ENCODE results near the gene SYNGAP1.
"Not testable (repeated sequence)": the region's sequence is repeated elsewhere in the genome, so short reads cannot be mapped to it uniquely, and the experiment has no call there.

Gene SYNGAP1

DNA sequence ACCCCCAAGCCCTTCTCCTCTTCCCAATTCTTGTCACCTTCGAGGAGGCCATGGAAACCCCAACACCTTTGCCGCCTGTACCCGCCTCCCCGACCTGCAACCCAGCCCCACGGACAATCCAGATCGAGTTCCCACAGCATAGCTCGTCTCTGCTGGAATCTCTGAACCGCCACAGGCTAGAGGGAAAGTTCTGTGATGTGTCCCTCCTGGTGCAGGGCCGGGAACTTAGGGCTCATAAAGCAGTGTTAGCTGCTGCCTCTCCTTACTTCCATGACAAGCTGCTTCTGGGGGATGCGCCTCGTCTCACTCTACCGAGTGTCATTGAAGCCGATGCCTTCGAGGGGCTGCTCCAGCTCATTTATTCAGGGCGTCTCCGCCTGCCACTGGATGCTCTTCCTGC is 35.2 kb downstream of the SYNGAP1 start:
- Histone ChIP-seq H3K4me3 (ENCODE audit: low read length in 2 of 2) (peak overlapping the region; percentile 77 to 95), H3K9ac (ENCODE audit: low read length in 2 of 2) (peak overlapping the region; percentile 76 to 82), H3K9me3 (ENCODE audit: control insufficient read depth in 2 of 2, low read length in 2 of 2) (no peaks in the 10 kb centered on the region), H3K27me3 (ENCODE audit: control insufficient read depth in 1 of 2, insufficient read depth in 2 of 2, low read length in 2 of 2) (no peaks in the 10 kb centered on the region), H3K27ac (ENCODE audit: low read length) (no peak overlapping the region), H3K4me1 (ENCODE audit: control insufficient read depth, insufficient read depth, low read length) (peaks cover 20% of the 10 kb centered on the region), H3K36me3 (ENCODE audit: control insufficient read depth in 2 of 2, insufficient read depth in 2 of 2, low read length in 2 of 2) (peaks cover 6 to 18% of the 10 kb centered on the region in 2 donors)

DNA sequence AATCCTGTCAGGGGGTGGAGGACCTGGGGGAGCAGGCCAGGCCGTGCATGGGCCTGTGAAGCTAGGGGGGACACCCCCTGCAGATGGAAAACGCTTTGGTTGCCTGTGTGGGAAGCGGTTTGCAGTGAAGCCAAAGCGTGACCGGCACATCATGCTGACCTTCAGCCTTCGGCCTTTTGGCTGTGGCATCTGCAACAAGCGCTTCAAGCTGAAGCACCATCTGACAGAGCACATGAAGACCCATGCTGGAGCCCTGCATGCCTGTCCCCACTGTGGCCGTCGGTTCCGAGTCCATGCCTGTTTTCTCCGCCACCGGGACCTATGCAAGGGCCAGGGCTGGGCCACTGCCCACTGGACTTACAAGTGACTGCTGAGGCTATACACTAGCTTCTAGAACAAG is 36.3 kb downstream of the SYNGAP1 start:
- Histone ChIP-seq H3K36me3 (ENCODE audit: control insufficient read depth in 2 of 2, insufficient read depth in 2 of 2, low read length in 2 of 2) (peaks cover 6 to 18% of the 10 kb centered on the region in 2 donors), H3K4me1 (ENCODE audit: control insufficient read depth, insufficient read depth, low read length) (peaks cover 20% of the 10 kb centered on the region), H3K27me3 (ENCODE audit: control insufficient read depth in 1 of 2, insufficient read depth in 2 of 2, low read length in 2 of 2) (no peaks in the 10 kb centered on the region), H3K9ac (ENCODE audit: low read length in 2 of 2) (no peak overlapping the region), H3K9me3 (ENCODE audit: control insufficient read depth in 2 of 2, low read length in 2 of 2) (no peaks in the 10 kb centered on the region), H3K27ac (ENCODE audit: low read length) (no peak overlapping the region), H3K4me3 (ENCODE audit: low read length in 2 of 2) (no peak overlapping the region)

DNA sequence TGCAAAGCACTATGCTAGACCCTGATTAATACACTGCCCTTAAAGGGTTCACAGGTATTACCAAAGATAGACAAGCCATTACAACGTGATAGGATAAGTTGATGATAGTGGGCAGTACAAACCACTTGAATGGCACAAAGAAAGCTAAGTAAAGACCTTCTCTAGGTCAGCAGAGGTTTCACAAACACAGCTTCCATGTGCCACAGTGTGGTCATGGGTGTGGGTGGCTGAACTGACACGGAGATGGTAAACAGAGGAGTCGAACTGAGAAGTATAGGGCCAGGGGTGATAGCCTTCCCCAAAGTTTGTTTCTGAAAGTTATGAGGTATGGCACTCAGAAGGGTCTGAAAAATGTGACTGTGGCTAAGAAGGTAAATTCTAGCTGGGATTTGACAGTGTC is 38.8 kb downstream of the SYNGAP1 start:
- Histone ChIP-seq H3K9ac (ENCODE audit: low read length in 2 of 2) (no peak overlapping the region), H3K4me1 (ENCODE audit: control insufficient read depth, insufficient read depth, low read length) (peaks cover 16% of the 10 kb centered on the region), H3K9me3 (ENCODE audit: control insufficient read depth in 2 of 2, low read length in 2 of 2) (no peaks in the 10 kb centered on the region), H3K27me3 (ENCODE audit: control insufficient read depth in 1 of 2, insufficient read depth in 2 of 2, low read length in 2 of 2) (no peaks in the 10 kb centered on the region), H3K4me3 (ENCODE audit: low read length in 2 of 2) (no peak overlapping the region), H3K36me3 (ENCODE audit: control insufficient read depth in 2 of 2, insufficient read depth in 2 of 2, low read length in 2 of 2) (peaks cover 6 to 18% of the 10 kb centered on the region in 2 donors), H3K27ac (ENCODE audit: low read length) (no peak overlapping the region)

DNA sequence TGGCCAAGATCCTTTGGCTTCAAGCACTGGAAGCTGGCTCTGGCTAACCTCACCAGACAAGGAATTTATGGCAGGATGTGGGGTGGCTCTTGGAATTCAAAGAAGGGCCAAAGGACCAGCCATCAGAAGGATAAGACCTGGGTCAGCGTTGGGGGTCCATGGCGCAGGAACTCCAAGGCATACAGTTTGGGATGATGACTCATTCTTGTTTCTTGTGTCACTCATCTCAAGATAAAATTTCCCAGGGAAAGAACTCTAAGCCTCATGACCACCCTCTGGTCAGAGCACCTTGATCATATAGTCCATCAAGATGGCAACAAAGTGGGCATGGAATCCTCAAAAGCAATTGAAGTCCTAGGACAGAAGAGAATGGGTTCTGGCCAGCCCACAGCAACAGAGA is 39.4 kb downstream of the SYNGAP1 start:
- Histone ChIP-seq H3K9ac (ENCODE audit: low read length in 2 of 2) (no peak overlapping the region), H3K36me3 (ENCODE audit: control insufficient read depth in 2 of 2, insufficient read depth in 2 of 2, low read length in 2 of 2) (peaks cover 6 to 18% of the 10 kb centered on the region in 2 donors), H3K4me1 (ENCODE audit: control insufficient read depth, insufficient read depth, low read length) (peaks cover 13% of the 10 kb centered on the region), H3K9me3 (ENCODE audit: control insufficient read depth in 2 of 2, low read length in 2 of 2) (no peaks in the 10 kb centered on the region), H3K4me3 (ENCODE audit: low read length in 2 of 2) (no peak overlapping the region), H3K27me3 (ENCODE audit: control insufficient read depth in 1 of 2, insufficient read depth in 2 of 2, low read length in 2 of 2) (no peaks in the 10 kb centered on the region), H3K27ac (ENCODE audit: low read length) (no peak overlapping the region)

DNA sequence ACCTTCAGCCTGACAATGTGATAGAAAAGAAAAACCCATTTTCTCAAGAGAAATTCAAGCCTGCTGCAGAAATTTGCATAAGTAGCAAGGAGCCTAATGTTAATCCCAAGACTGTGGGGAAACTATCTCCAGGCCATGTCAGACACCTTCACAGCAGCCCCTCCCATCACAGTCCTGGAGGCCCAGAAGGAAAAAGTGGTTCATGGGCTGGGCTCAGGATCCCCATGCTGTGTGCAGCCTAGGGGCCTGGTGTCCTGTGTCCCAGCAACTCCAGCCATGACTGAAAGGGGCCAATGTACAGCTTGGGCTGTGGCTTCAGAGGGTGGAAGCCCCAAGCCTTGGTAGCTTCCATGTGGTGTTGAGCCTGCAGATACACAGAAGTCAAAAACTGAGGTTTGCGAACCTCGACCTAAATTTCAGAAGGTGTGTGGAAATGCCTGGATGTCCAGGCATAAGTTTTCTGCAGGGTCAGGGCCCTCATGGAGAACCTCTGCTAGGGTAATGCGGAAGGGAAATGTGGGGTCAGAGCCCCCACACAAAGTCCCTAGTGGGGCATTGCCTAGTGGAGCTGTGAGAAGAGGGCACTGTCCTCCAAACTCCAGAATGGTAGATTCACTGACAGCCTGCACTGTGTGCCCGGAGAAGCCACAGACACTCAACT is 46.3 kb downstream of the SYNGAP1 start:
- Histone ChIP-seq H3K27ac (ENCODE audit: low read length) (no peak overlapping the region), H3K4me1 (ENCODE audit: control insufficient read depth, insufficient read depth, low read length) (no peaks in the 10 kb centered on the region), H3K27me3 (ENCODE audit: control insufficient read depth in 1 of 2, insufficient read depth in 2 of 2, low read length in 2 of 2) (no peaks in the 10 kb centered on the region), H3K9me3 (ENCODE audit: control insufficient read depth in 2 of 2, low read length in 2 of 2) (no peaks in the 10 kb centered on the region), H3K9ac (ENCODE audit: low read length in 2 of 2) (no peak overlapping the region), H3K36me3 (ENCODE audit: control insufficient read depth in 2 of 2, insufficient read depth in 2 of 2, low read length in 2 of 2) (no peaks in the 10 kb centered on the region), H3K4me3 (ENCODE audit: low read length in 2 of 2) (no peak overlapping the region)

DNA sequence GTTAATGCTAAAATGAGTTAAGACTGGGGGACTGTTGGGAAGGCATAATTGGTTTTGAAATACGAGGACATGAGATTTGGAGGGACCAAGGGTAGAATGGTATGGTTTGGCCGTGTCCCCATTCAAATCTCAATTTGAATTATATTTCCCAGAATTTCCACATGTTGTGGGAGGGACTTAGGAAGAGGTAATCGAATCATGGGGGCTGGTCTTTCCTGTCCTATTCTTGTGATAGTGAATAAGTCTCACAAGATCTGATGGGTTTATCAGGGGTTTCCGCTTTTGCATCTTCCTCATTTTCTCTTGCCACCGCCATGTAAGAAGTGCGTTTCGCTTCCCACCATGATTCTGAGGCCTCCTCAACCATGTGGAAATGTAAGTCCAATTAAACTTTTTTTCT is 47.2 kb downstream of the SYNGAP1 start:
- H3K9ac ChIP-seq (ENCODE audit: low read length in 2 of 2): no peak overlapping the region
- no peaks in the 10 kb centered on the region for H3K36me3 ChIP-seq (ENCODE audit: control insufficient read depth in 2 of 2, insufficient read depth in 2 of 2, low read length in 2 of 2)
- H3K9me3 ChIP-seq (ENCODE audit: control insufficient read depth in 2 of 2, low read length in 2 of 2): no peaks in the 10 kb centered on the region
- H3K4me1 ChIP-seq (ENCODE audit: control insufficient read depth, insufficient read depth, low read length): no peaks in the 10 kb centered on the region
- no peak overlapping the region for H3K27ac ChIP-seq (ENCODE audit: low read length)
- no peaks in the 10 kb centered on the region for H3K27me3 ChIP-seq (ENCODE audit: control insufficient read depth in 1 of 2, insufficient read depth in 2 of 2, low read length in 2 of 2)
- no peak overlapping the region for H3K4me3 ChIP-seq (ENCODE audit: low read length in 2 of 2)

DNA sequence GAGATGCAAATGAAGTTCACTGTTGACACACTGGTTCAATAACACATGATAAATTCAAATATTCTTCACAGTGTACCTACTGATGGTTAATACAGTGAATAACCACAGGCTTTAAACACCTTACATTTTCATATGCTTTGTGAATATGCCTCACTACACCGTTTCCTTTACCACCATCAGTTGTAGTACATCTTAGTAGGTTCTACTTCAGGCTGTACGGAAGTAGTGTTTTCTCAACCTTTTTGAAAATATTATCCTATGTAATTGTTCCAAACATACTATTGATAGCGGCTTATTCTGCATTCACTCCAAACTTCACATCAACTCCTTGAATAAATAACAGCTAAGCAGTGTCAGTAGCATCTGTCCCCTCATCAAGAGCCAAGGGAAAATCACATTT is 49.8 kb downstream of the SYNGAP1 start:
- Histone ChIP-seq H3K9me3 (ENCODE audit: control insufficient read depth in 2 of 2, low read length in 2 of 2) (no peaks in the 10 kb centered on the region), H3K9ac (ENCODE audit: low read length in 2 of 2) (no peak overlapping the region), H3K4me3 (ENCODE audit: low read length in 2 of 2) (no peak overlapping the region), H3K4me1 (ENCODE audit: control insufficient read depth, insufficient read depth, low read length) (no peaks in the 10 kb centered on the region), H3K27ac (ENCODE audit: low read length) (no peak overlapping the region), H3K27me3 (ENCODE audit: control insufficient read depth in 1 of 2, insufficient read depth in 2 of 2, low read length in 2 of 2) (no peaks in the 10 kb centered on the region), H3K36me3 (ENCODE audit: control insufficient read depth in 2 of 2, insufficient read depth in 2 of 2, low read length in 2 of 2) (no peaks in the 10 kb centered on the region)

DNA sequence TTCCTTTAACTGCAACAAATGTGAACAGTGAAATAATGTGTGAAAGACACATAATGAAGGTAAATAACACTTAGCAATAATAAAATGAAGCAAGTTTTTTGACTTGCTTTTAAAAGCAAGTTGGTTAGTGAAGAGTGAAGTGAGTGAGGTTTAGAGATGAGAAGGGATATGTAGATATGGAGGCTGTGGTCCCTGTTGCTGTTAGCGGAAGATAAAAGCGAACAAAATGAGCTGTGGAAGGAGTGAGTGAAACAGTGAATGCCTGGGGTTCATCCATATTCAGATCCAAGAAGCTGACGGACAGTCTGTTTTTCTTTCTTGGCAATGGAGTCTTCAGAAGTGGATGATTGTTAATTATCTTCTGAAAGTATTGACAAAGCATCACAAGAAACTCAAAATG is 58.0 kb downstream of the SYNGAP1 start:
- Histone ChIP-seq H3K27ac (ENCODE audit: low read length) (no peak overlapping the region), H3K36me3 (ENCODE audit: control insufficient read depth in 2 of 2, insufficient read depth in 2 of 2, low read length in 2 of 2) (no peaks in the 10 kb centered on the region), H3K9ac (ENCODE audit: low read length in 2 of 2) (no peak overlapping the region), H3K9me3 (ENCODE audit: control insufficient read depth in 2 of 2, low read length in 2 of 2) (no peaks in the 10 kb centered on the region), H3K4me1 (ENCODE audit: control insufficient read depth, insufficient read depth, low read length) (no peaks in the 10 kb centered on the region), H3K27me3 (ENCODE audit: control insufficient read depth in 1 of 2, insufficient read depth in 2 of 2, low read length in 2 of 2) (peaks cover 0 to 2% of the 10 kb centered on the region in 2 donors), H3K4me3 (ENCODE audit: low read length in 2 of 2) (no peak overlapping the region)

DNA sequence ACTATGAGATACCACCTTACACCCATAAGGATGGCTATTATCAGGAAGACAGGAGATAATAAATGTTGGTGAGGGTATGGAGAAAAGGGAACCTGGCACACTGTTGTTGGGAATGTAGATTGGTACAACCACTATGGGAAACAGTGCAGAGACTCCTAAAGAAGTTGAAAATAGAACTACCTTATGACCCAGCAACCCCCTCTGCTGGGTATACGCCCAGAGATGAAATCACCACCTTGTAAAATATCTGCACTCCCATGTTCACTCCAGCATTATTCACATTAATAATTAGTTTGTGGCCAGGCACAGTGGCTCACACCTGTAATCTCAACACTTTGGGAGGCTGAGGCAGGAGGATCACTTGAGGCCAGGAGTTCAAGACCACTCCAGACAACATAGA is 61.3 kb downstream of the SYNGAP1 start:
- Histone ChIP-seq H3K4me1 (ENCODE audit: control insufficient read depth, insufficient read depth, low read length) (no peaks in the 10 kb centered on the region), H3K36me3 (ENCODE audit: control insufficient read depth in 2 of 2, insufficient read depth in 2 of 2, low read length in 2 of 2) (no peaks in the 10 kb centered on the region), H3K27me3 (ENCODE audit: control insufficient read depth in 1 of 2, insufficient read depth in 2 of 2, low read length in 2 of 2) (peaks cover 0 to 2% of the 10 kb centered on the region in 2 donors), H3K9me3 (ENCODE audit: control insufficient read depth in 2 of 2, low read length in 2 of 2) (no peaks in the 10 kb centered on the region), H3K27ac (ENCODE audit: low read length) (no peak overlapping the region), H3K4me3 (ENCODE audit: low read length in 2 of 2) (no peak overlapping the region), H3K9ac (ENCODE audit: low read length in 2 of 2) (no peak overlapping the region)

DNA sequence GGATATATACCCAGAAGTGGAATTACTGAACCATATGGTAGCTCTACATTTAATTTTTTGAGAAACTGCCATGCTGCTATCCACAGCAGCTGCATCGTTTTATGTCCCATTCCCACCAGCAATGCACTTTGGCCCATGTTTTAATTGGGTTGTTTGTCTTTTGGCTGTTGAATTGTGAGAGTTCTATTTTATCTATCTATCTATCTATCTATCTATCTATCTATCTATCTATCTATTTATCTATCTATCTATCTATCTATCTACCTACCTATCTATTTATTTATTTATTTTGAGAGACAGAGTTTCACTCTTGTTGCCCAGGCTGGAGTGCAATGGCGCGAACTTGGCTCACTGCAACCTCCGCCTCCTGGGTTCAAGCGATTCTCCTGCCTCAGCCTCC is 62.8 kb downstream of the SYNGAP1 start:
- not testable (repeated sequence) for H3K36me3 ChIP-seq (ENCODE audit: control insufficient read depth in 2 of 2, insufficient read depth in 2 of 2, low read length in 2 of 2); H3K27me3 ChIP-seq (ENCODE audit: control insufficient read depth in 1 of 2, insufficient read depth in 2 of 2, low read length in 2 of 2); H3K27ac ChIP-seq (ENCODE audit: low read length); H3K4me1 ChIP-seq (ENCODE audit: control insufficient read depth, insufficient read depth, low read length); H3K9ac ChIP-seq (ENCODE audit: low read length in 2 of 2); H3K9me3 ChIP-seq (ENCODE audit: control insufficient read depth in 2 of 2, low read length in 2 of 2); H3K4me3 ChIP-seq (ENCODE audit: low read length in 2 of 2)

DNA sequence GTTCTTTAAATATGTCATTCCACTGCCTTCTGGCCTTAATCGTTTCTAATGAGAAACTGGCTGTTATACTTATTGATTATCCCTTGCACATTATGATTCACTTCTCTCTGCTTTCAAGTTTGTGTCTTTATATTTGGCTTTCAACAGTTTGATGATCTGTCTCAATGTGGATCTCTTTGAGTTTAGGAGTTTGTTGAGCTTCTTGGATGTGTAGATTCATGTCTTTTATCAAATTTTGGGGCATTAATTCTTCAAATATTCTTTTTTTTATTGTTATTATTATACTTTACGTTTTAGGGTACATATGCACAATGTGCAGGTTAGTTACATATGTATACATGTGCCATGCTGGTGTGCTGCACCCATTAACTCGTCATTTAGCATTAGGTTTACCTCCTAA is 63.8 kb downstream of the SYNGAP1 start:
- no peak overlapping the region for H3K27ac ChIP-seq (ENCODE audit: low read length)
- H3K9ac ChIP-seq (ENCODE audit: low read length in 2 of 2): no peak overlapping the region
- no peaks in the 10 kb centered on the region for H3K4me1 ChIP-seq (ENCODE audit: control insufficient read depth, insufficient read depth, low read length)
- H3K4me3 ChIP-seq (ENCODE audit: low read length in 2 of 2): no peak overlapping the region
- H3K36me3 ChIP-seq (ENCODE audit: control insufficient read depth in 2 of 2, insufficient read depth in 2 of 2, low read length in 2 of 2): no peaks in the 10 kb centered on the region
- H3K27me3 ChIP-seq (ENCODE audit: control insufficient read depth in 1 of 2, insufficient read depth in 2 of 2, low read length in 2 of 2): peaks cover 0 to 2% of the 10 kb centered on the region in 2 donors
- no peaks in the 10 kb centered on the region for H3K9me3 ChIP-seq (ENCODE audit: control insufficient read depth in 2 of 2, low read length in 2 of 2)
